Hepatic stellate cell (primary cell): ENCODE data around the gene DPT.

Source experiments
- DNase-seq: peaks from one replicate; pipeline ENCODE4 v3.0.0; 2011; ENCODE audit warnings: low spot score

The DPT gene

DNA sequence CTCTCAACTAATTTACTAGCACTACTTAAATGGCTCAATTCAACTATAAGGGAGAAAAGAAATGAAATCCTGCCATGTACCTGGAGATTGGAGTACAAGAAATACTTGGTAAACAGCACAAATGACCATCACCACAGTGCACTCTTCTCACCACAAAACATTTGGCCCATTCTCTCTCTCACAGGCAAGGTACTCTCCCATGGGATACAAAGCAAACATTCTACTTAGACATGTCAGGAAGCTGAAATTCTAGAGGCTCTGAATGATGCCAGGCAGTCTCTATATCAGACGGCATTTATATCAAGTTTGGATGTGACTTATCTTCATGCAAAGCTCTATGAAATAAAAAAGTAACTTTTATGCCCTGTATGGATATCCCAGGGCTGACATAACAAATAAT, 72.5 kb downstream of the DPT start:
- no peak for DNase-seq

DNA sequence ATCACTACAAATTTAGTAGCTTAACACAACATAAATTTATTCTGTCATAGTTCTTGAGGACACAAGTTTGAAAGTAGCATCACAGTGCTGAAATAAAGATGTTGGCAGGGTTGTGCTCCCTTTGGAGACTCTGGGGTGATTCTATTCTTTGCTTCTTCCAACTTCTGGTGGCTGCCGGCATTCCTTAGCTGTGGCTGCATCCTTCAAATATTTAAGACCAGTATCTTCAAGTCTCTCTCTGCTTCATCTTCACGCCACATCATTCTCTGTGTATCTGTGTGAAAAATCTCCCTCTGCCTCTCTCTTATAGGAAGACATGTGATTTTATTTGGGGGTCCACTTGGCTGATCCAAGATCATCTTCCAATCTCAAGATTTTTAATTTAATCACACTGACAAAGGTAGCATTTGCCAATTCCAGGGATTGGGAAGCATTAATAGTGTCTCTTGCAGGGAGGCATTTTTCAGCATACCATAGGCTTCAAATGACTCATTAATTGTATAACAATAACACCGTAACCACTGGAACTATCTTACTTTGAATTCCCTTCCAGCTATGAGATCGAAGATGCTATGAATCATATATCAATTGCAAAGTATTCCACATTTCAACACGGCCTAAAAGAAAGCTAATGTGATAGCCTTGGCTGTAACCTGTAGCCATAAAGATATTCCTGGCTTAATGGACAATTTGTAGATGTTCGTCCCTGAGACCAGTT, 74.6 kb downstream of the DPT start:
- DNase-seq = no peak

DNA sequence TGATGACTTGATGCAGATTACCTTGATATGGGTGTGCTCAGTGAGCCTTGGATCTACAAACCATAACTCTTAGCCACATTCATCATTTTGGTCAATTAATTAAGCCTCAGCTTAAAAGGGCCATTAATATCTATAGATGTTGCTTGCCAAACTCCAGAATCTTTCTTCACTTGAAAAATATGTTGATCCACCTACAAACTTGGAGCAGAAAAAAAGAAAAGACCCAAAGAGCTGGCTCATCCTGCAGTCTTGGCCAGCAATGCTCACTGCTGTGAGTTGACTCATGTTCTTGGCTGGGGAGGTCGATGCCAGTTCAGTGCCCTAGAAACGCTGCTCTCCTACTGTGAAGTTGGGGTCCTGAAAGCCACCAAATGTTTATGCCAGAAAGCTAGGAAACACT, 75.4 kb downstream of the DPT start:
- no peak for DNase-seq

DNA sequence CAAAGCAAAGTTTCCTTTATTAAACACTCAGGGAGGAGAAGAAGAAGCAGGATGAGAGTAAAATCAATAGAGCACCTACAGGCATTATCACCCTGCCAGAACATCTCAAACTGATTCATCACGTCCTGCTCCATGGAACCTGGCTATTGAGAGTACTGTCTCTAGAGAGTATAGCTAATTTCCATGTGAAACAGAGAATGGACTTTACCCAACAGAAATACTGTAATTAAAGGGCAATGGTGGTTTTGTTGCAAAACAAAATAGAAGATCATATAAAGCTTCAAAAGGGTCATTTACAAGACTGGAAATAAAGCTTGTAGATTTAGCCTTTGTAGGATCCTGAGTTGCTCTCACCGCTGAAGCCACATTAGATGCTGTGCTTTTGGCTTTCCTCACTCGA, 83.3 kb downstream of the DPT start:
- no peak for DNase-seq
